Tibial nerve (tissue), 3 donors: ENCODE results near the gene POU6F2.

ENCODE experiments used
- POLR2A ChIP-seq, 2 donors: fragments of 450-650 bp; IDR thresholded peaks; one replicate each; pipeline ENCODE4 v1.6.1; 2017; ENCODE audit warnings: antibody characterized with exemption in 2 of 2, mild to moderate bottlenecking in 2 of 2, moderate library complexity in 2 of 2
- TF ChIP-seq, protein P1 (sequence below), 5 experiments: fragments of 200-600 bp in 3 of 5; fragments of 450-650 bp in 2 of 5; sonication (generic) in 3 of 5; IDR thresholded peaks; one replicate each; pipeline ENCODE4 v1.5.1; 2016 to 2019; ENCODE audit warnings: antibody characterized with exemption in 5 of 5, mild to moderate bottlenecking in 3 of 5, moderate library complexity in 2 of 5

DNA sequence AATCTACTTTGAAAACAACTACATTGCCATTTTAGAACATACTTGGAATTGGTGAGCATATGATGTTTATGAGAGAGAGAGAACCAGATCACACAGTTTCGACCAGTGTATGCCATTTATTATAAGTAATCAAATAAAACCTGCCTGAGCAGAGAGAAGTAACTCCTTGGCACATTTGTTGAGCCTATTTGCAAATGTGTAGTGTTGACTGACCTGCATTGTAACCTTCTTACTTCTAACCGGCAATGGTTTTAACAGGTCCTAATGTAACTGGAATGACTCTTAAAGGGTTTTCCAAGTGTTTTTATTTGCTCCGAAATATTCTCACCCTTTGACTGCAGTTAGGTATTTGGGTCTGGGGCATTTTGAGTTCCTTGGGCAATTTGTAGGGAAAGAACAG lies 167.6 kb downstream of the POU6F2 start:
- no peak for TF ChIP-seq POLR2A (IDR thresholded peaks at IDR 0.05)
- TF ChIP-seq, protein P1, sequence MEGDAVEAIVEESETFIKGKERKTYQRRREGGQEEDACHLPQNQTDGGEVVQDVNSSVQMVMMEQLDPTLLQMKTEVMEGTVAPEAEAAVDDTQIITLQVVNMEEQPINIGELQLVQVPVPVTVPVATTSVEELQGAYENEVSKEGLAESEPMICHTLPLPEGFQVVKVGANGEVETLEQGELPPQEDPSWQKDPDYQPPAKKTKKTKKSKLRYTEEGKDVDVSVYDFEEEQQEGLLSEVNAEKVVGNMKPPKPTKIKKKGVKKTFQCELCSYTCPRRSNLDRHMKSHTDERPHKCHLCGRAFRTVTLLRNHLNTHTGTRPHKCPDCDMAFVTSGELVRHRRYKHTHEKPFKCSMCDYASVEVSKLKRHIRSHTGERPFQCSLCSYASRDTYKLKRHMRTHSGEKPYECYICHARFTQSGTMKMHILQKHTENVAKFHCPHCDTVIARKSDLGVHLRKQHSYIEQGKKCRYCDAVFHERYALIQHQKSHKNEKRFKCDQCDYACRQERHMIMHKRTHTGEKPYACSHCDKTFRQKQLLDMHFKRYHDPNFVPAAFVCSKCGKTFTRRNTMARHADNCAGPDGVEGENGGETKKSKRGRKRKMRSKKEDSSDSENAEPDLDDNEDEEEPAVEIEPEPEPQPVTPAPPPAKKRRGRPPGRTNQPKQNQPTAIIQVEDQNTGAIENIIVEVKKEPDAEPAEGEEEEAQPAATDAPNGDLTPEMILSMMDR (IDR thresholded peaks at IDR 0.05) = no peak
